Left ventricle myocardium inferior (tissue), 1 donor: ENCODE data around the gene IWS1. TPM values are rescaled to one million over a fixed set of nuclear protein-coding genes. Genes with fewer than 3 reads are reported as not detected.

Source experiments
- DNase-seq: peaks from one replicate; pipeline ENCODE4 v3.0.0-alpha.2; 2020
- H3K27ac ChIP-seq: fragments of 200-600 bp; replicated peaks from 2 replicates; pipeline ENCODE4 v1.8.0; 2021
- H3K27me3 ChIP-seq: fragments of 200-600 bp; 2 replicates; pipeline ENCODE4 v1.8.0; 2021; ENCODE audit warnings: low read depth
- H3K36me3 ChIP-seq: fragments of 200-600 bp; 2 replicates; pipeline ENCODE4 v1.8.0; 2021
- H3K4me1 ChIP-seq: fragments of 200-600 bp; 2 replicates; pipeline ENCODE4 v1.8.0; 2021
- H3K4me3 ChIP-seq: fragments of 200-600 bp; 2 replicates; pipeline ENCODE4 v1.8.0; 2021; ENCODE audit warnings: mild to moderate bottlenecking, moderate library complexity
- H3K9me3 ChIP-seq: fragments of 200-600 bp; replicated peaks from 2 replicates; pipeline ENCODE4 v1.8.0; 2021
- CTCF ChIP-seq: fragments of 200-600 bp; IDR thresholded peaks from 2 replicates; pipeline ENCODE4 v1.8.0; 2021; ENCODE audit warnings: antibody characterized with exemption, mild to moderate bottlenecking, borderline replicate concordance
- intact Hi-C: fragments of 100-400 bp; cut with micrococcal nuclease; formaldehyde crosslinking; loops from one replicate; pipeline ENCODE4 v1.11.0; 2022
- total RNA-seq: library from RNA; stranded (reverse); fragmentation: NEBNext Ultra II Directional; extraction: Animal tissue kit (Norgen Biotek cat#: 25700); gene quantifications from one replicate; pipeline ENCODE4 v1.2.1, GENCODE V29; 2021
- donor health status: DM: no; HTN: yes; CAD: no; lungs with severe emphysema.

Gene IWS1
- total RNA-seq, 1 donor from 2014 or later, result 59.8 TPM

- intact Hi-C loops, result no loop called here
- no peaks in the 10 kb centered on the region for H3K4me1 ChIP-seq
- H3K36me3 ChIP-seq, result no peaks in the 10 kb centered on the region
- H3K9me3 ChIP-seq, result peaks cover 9% of the 10 kb centered on the region
- no peak for DNase-seq
- H3K27me3 ChIP-seq, result no peaks in the 10 kb centered on the region
- no peak overlapping the region for H3K4me3 ChIP-seq
- no peak overlapping the region for H3K27ac ChIP-seq
- TF ChIP-seq CTCF, result no peak
Observed at GRCh38 chr2:127559454-127559853, 33.2 kb upstream of the IWS1 start.

- no peak for TF ChIP-seq CTCF
- H3K4me3 ChIP-seq, result no peak overlapping the region
- H3K9me3 ChIP-seq, result peaks cover 9% of the 10 kb centered on the region
- H3K27ac ChIP-seq, result no peak overlapping the region
- no peaks in the 10 kb centered on the region for H3K27me3 ChIP-seq
- intact Hi-C loops, result no loop called here
- no peak for DNase-seq
- H3K4me1 ChIP-seq, result no peaks in the 10 kb centered on the region
- H3K36me3 ChIP-seq, result no peaks in the 10 kb centered on the region
Observed at GRCh38 chr2:127558911-127559310, 32.6 kb upstream of the IWS1 start.

GRCh38 chr2:127552846-127553245 is 26.6 kb upstream of the IWS1 start:
- peaks cover 9% of the 10 kb centered on the region for H3K9me3 ChIP-seq
- no peak for DNase-seq
- no peaks in the 10 kb centered on the region for H3K36me3 ChIP-seq
- H3K4me3 ChIP-seq, result no peak overlapping the region
- H3K27me3 ChIP-seq, result peaks cover 9% of the 10 kb centered on the region
- no peak overlapping the region for H3K27ac ChIP-seq
- intact Hi-C loops, result no loop called here
- no peaks in the 10 kb centered on the region for H3K4me1 ChIP-seq
- no peak for TF ChIP-seq CTCF

GRCh38 chr2:127552336-127552735 is 26.0 kb upstream of the IWS1 start:
- no peak overlapping the region for H3K27ac ChIP-seq
- H3K4me3 ChIP-seq, result no peak overlapping the region
- H3K9me3 ChIP-seq, result peaks cover 9% of the 10 kb centered on the region
- intact Hi-C loops, result no loop called here
- H3K27me3 ChIP-seq, result peaks cover 12% of the 10 kb centered on the region
- H3K36me3 ChIP-seq, result no peaks in the 10 kb centered on the region
- TF ChIP-seq CTCF, result no peak
- H3K4me1 ChIP-seq, result no peaks in the 10 kb centered on the region
- no peak for DNase-seq

- H3K9me3 ChIP-seq, result peaks cover 2% of the 10 kb centered on the region
- peaks cover 13% of the 10 kb centered on the region for H3K27me3 ChIP-seq
- no peaks in the 10 kb centered on the region for H3K36me3 ChIP-seq
- intact Hi-C loops, result no loop called here
- H3K27ac ChIP-seq, result no peak overlapping the region
- no peak overlapping the region for H3K4me3 ChIP-seq
- TF ChIP-seq CTCF, result no peak
- no peaks in the 10 kb centered on the region for H3K4me1 ChIP-seq
- DNase-seq, result no peak
Observed at GRCh38 chr2:127551221-127551930, 25.1 kb upstream of the IWS1 start.
